H4 (cell line): ENCODE results near the gene SCUBE1. TPM values are rescaled to one million over a fixed set of nuclear protein-coding genes. Genes with fewer than 3 reads are reported as not detected.

Source experiments
- DNase-seq: peaks from one replicate; pipeline ENCODE4 v3.0.0-alpha.2; 2015; ENCODE audit warnings: low spot score
- total RNA-seq: library from RNA; depleted of rRNA; stranded (reverse); fragments of >200 nt; shearing (Covaris generic); gene quantifications from 2 replicates; pipeline ENCODE4 v1.2.3, GENCODE V29; 2014

SCUBE1 gene
- total RNA-seq, 1 experiment from 2014 or later: 0.04 TPM

DNA sequence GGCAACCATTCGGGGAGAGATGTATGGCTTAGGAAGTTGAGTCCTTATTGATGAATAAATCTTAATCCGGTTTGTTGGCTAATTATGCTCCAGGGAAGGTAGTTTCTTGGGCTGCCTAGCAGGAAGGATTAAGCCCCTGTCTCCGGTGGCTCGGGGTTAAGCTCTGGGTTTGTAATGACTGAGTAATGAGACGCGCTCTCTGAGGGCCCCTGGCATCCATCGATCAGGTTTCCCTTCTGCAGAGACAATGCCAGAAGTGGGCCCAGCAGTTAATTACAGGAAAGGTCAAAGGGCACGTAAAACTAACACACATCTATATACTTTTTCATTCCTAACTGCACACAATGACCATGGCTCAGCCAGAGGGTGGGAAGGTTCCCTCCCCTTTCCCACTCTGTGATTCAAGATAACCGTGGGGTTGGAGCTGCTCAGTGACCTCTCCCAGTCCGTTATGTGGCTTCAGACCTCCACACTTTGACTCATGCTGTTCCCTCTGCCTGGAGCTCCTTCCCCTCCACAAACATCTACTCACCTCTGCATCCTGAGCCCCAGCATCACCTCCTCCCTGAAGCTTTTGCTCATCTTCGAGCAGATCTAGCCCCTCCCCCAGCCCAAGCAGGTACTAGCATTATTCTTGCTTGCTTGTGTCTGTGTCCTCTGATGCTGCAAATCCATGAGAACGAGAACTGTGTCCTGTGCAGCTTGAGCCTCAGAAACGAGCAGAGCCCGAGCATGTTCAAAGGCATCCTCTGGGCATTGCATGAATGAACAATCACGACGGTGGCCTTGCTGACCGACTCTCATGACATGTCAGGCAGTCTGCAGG, 16.6 kb downstream of the SCUBE1 start:
- no peak for DNase-seq

GRCh38 chr22:43325176-43325575, 18.0 kb downstream of the SCUBE1 start:
- no peak for DNase-seq

DNA sequence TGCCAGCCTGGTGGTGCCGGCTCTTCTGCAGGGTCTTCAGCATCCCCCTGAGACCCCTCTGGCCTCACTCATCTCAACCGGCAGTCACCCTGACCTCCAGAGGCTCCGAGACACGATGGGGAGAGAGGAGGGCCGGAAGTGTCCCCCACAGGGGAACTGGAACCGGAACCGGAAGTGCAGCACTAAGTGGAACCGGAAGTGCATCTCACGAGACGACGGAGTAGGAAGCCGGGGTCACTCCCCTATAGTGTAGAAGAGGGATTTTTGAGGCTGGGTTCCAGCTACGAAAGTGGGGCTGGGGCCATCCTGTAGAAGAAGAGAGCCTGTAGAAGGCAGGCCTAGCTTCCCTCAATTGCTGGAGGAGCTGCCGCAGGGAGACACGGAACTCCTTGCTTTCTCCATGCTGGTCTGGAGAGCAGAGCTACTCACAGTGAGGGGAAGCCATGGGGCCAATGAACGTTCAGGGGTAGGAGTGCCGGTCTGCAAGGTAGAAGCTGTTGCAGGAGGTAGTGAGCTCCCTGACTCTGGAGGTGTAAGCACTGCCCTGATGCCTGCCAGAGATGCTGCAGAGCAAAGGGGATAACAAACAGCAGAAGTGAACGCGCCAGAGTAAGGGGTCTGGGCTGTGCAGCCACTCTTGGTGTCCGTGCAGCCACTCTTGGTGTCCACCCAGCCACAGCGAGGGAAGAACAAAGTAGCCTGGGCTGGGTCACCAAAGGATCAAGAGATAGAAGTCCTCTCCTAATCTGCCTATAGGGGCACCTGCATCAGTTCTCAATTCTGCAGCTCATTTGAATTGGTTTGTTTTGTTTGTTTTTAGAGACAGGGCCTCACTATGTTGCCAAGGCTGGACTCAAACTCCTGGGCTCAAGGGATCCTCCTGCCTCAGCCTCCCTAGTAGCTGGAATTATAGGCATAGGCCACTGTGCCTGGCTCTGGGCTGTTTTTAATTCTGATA, 21.9 kb downstream of the SCUBE1 start:
- DNase-seq: no peak

- no peak for DNase-seq
Observed at GRCh38 chr22:43319661-43320486, 23.3 kb downstream of the SCUBE1 start.

GRCh38 chr22:43317239-43317638, 25.9 kb downstream of the SCUBE1 start:
- no peak for DNase-seq

- DNase-seq: no peak
Observed at GRCh38 chr22:43315687-43316217, 27.4 kb downstream of the SCUBE1 start.

- DNase-seq: no peak
Observed at GRCh38 chr22:43314611-43315010, 28.6 kb downstream of the SCUBE1 start.

GRCh38 chr22:43313890-43314474, 29.2 kb downstream of the SCUBE1 start:
- no peak for DNase-seq

DNA sequence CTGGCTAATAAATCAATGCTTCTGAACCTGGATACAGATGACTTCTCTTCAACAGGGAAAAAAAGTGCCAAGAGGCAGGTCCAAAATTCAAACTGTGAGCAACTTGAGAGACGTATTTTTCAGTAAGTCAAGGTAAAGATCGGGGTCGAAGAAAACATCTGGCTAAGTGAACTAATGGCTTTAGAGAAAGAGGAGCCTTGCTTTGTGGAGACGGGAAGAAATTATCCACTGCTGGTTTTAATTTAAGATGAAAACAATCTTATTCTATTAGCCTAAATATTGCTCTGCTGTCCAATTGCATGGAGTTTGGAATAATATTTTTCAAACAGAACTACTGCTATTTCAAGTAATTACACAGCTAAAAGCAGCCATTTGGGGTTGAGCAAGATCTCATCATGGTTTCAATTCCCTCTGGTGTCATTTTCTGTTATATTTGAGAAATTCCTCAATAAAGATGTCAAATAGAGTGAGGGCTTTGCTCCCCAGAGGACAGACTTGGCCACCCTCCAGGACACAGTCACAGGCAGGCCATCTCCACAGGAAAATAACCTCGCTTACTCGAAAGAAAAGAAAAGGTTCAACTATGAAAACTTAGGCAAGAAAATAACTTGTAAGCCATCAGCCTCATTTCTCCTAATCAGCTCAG, 29.8 kb downstream of the SCUBE1 start:
- DNase-seq: no peak

GRCh38 chr22:43312608-43313007, 30.6 kb downstream of the SCUBE1 start:
- no peak for DNase-seq

GRCh38 chr22:43310798-43311197, 32.4 kb downstream of the SCUBE1 start:
- DNase-seq: no peak

DNA sequence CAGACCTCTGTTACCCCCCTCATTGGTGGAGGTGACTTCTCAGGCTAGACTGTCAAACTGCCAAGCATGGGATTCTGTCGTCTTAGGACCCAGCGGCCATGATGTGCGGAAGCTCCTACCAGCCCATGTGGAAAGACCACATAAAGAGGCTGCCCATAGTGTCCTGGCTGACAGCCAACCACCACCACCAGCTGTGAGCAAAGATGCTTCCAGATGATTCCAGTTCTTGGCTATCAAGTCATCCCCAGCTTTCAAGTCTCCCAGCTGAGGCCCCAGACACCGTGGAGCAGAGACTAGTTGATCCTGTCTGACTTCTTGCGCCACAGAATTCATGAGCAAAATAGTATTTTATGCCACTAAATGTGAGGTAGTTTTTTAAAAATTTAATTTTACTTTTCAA, 32.9 kb downstream of the SCUBE1 start:
- no peak for DNase-seq

GRCh38 chr22:43308836-43309235, 34.3 kb downstream of the SCUBE1 start:
- no peak for DNase-seq

GRCh38 chr22:43308060-43308830, 34.9 kb downstream of the SCUBE1 start:
- DNase-seq: no peak

DNA sequence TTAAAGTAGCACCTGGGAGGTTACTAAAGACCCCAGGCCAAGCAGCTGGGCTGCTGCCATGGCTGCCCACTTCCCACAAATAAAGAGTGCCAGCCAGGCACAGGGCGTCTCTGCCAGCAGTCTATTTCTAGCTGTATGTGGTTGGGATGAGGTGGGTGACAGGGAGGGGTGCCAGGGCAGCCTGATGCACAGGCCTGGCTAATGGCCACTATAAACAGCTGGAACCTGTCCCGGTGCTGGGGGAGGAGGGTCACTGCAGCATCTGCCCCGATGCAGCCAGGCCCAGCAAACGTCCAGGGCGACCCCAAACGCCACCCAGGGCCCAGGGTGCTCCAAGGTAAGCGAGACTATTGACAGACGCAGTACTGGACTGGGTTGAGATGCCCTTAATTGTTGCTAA, 37.4 kb downstream of the SCUBE1 start:
- peak; percentile 32 for DNase-seq

DNA sequence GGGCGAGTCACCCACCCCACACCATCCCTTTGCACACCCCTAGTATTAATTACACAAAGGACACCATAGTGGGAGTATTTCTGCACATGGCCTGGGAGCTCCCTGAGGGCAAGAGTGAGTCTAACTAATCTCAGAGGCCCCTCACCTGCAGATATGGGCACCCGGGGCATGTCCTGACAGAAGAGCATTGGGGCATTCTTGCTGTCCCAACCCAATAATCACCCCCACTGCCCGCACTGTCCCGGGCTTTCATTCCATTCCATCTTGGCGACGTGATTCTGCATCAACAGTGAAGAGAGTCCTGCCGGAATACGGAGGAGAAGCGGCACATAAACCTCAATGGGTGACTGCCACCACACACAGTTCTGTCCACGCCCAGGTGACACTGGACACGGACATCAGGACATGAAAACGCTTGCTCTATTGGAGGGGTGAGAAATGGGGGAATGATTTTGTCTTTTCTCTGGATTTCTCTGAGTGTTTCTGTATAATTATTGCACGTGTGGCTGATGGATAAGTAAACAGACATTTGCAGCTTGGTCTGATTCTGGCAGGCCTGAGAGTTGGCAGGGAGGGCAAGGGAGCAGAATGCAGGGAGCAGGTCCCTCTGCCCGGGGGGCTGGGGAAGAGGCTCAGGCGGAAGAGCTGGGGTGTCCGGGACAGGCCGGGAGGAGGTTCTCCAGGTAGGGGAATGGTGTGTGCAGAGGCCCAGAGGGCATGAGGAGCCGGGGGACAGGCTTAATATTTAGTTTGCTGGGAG, 38.2 kb downstream of the SCUBE1 start:
- no peak for DNase-seq

- DNase-seq: no peak
Observed at GRCh38 chr22:43303751-43304150, 39.4 kb downstream of the SCUBE1 start.

- no peak for DNase-seq
Observed at GRCh38 chr22:43303166-43303565, 40.0 kb downstream of the SCUBE1 start.

DNA sequence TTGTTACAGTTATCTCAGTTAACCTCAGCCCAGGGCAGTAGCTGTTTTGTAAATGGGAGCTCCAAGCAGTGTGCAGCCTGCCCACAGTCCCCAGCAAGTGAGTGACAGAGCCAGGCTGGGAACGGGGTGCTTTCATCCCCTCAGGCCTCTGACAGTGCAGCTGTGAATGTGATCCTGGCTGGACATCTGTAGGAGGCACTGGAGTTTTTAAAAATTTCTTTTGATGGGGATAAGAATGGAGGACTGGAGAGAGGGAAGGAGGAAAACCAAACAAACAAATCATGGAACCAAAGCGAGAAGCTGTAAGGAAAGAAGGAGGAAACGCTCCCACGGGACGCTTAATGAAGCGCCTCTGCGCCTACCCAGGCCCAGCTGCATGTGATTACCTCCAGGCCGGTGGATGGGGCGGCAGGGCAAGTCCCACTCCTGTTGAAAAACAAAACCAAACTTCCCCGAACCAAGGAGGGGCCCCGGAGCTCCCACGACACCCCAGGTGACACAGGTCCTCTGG, 40.6 kb downstream of the SCUBE1 start:
- no peak for DNase-seq
